Limb (tissue), 2 donors: ENCODE measurements around the gene JMJD1C.

Experiments used
- DNase-seq, 2 donors: peaks; one replicate each; pipeline ENCODE4 v3.0.0-alpha.2; 2016; ENCODE audit errors: extremely low spot score in 2 of 2

Gene JMJD1C

GRCh38 chr10:63481815-63482421 lies 16.1 kb upstream of the JMJD1C start:
- DNase-seq: no peak

GRCh38 chr10:63480237-63480636 lies 14.5 kb upstream of the JMJD1C start:
- DNase-seq: no peak

- no peak for DNase-seq
Observed at GRCh38 chr10:63478564-63478963, 12.8 kb upstream of the JMJD1C start.

- no peak for DNase-seq
Observed at GRCh38 chr10:63477927-63478326, 12.2 kb upstream of the JMJD1C start.

GRCh38 chr10:63474488-63474887 lies 8.7 kb upstream of the JMJD1C start:
- no peak for DNase-seq

- no peak for DNase-seq
Observed at GRCh38 chr10:63470928-63471327, 5.2 kb upstream of the JMJD1C start.

- DNase-seq: no peak
Observed at GRCh38 chr10:63468947-63469346, 3.2 kb upstream of the JMJD1C start.

- peak in 1 of 2 donors; percentile 38 for DNase-seq
Observed at GRCh38 chr10:63467841-63468240, 2.1 kb upstream of the JMJD1C start.

GRCh38 chr10:63466144-63466935 lies 563 bp upstream of the JMJD1C start:
- peak in 1 of 2 donors; percentile 43 for DNase-seq

GRCh38 chr10:63464402-63465292 lies 1.1 kb downstream of the JMJD1C start:
- DNase-seq: no peak

GRCh38 chr10:63462442-63462841 lies 3.3 kb downstream of the JMJD1C start:
- DNase-seq: no peak

- DNase-seq: no peak
Observed at GRCh38 chr10:63458177-63458576, 7.6 kb downstream of the JMJD1C start.

GRCh38 chr10:63457594-63457993 lies 8.2 kb downstream of the JMJD1C start:
- no peak for DNase-seq

- peak in 1 of 2 donors; percentile 21 for DNase-seq
Observed at GRCh38 chr10:63456437-63457210, 9.2 kb downstream of the JMJD1C start.

- no peak for DNase-seq
Observed at GRCh38 chr10:63455507-63455906, 10.3 kb downstream of the JMJD1C start.

GRCh38 chr10:63454631-63455030 lies 11.1 kb downstream of the JMJD1C start:
- DNase-seq: no peak

- no peak for DNase-seq
Observed at GRCh38 chr10:63452524-63452923, 13.3 kb downstream of the JMJD1C start.

GRCh38 chr10:63446716-63447440 lies 18.9 kb downstream of the JMJD1C start:
- DNase-seq: no peak

GRCh38 chr10:63441404-63441803 lies 24.4 kb downstream of the JMJD1C start:
- no peak for DNase-seq

GRCh38 chr10:63439607-63440006 lies 26.2 kb downstream of the JMJD1C start:
- no peak for DNase-seq
